HepG2 (cell line): ENCODE results near the gene LEMD2. TPM values are rescaled to one million over a fixed set of nuclear protein-coding genes. Genes with fewer than 3 reads are reported as not detected.

ENCODE experiments used
- ATAC-seq: fragments of 200-7000 bp; cut with Tn5 transposase; 3 replicates; pipeline ENCODE4 v1.9.1; 2020; ENCODE audit warnings: mild to moderate bottlenecking, moderate library complexity
- BruUV-seq: library from RNA; stranded (reverse); fragments of 400-500 nt; replicated peaks from 2 replicates; lab custom pipeline; 2021; lab: Mats Ljungman, UMichigan
- CTCF ChIA-PET: fragments of 300-600 bp; formaldehyde crosslinking; extraction: SDS; loops from one replicate; lab custom pipeline; 2021; ENCODE audit warnings: low total read pairs, inconsistent platforms, low intra/inter-chr PET ratio; lab: Yijun Ruan, JAX
- POLR2A ChIA-PET: fragments of 350-600 bp; sonication (Branson Sonifier 250); formaldehyde crosslinking; loops from one replicate; lab custom pipeline; 2020; ENCODE audit warnings: antibody characterized with exemption, inconsistent platforms; lab: Yijun Ruan, JAX
- DNase-seq: peaks from one replicate; pipeline ENCODE4 v3.0.0-alpha.2; 2015; ENCODE audit warnings: low spot score
- FAIRE-seq: peaks from 3 replicates; lab custom pipeline; 2011; peaks lifted over from hg19 to GRCh38; lab: Jason Lieb, UNC
- H2AFZ ChIP-seq: one replicate; pipeline ENCODE4 v1.6.1; 2011; ENCODE audit warnings: low read length, inconsistent platforms
- H3K27ac ChIP-seq: fragments of 300-600 bp; 3 replicates; pipeline ENCODE4 v1.8.0; 2011; ENCODE audit warnings: mixed run types, mild to moderate bottlenecking, mixed read lengths, low read length, inconsistent platforms; ENCODE audit not compliant: insufficient read depth; ENCODE audit errors: extremely low read length
- H3K27me3 ChIP-seq, 2 experiments: fragments of 200-600 bp in 1 of 2; 2 replicates in 1 of 2; 3 replicates in 1 of 2; pipeline versions ENCODE4 v1.6.0 to v1.8.0; 2011; ENCODE audit warnings: low read length in 2 of 2, mild to moderate bottlenecking in 2 of 2, moderate library complexity in 2 of 2, inconsistent platforms in 1 of 2; ENCODE audit not compliant: insufficient read depth in 2 of 2, control insufficient read depth in 1 of 2
- H3K36me3 ChIP-seq, 2 experiments: fragments of 200-600 bp in 1 of 2; replicated peaks in 1 of 2; 2 replicates in 1 of 2; 3 replicates in 1 of 2; pipeline versions ENCODE4 v1.5.1 to v1.8.0; 2011; ENCODE audit warnings: low read length in 2 of 2, inconsistent platforms in 1 of 2; ENCODE audit not compliant: insufficient read depth in 2 of 2, control insufficient read depth in 1 of 2
- H3K4me1 ChIP-seq: 2 replicates; pipeline ENCODE4 v1.5.1; 2012; ENCODE audit warnings: low read length, inconsistent platforms; ENCODE audit not compliant: insufficient read depth
- H3K4me2 ChIP-seq: 2 replicates; pipeline ENCODE4 v1.6.0; 2011; ENCODE audit warnings: low read depth, low read length, inconsistent platforms
- H3K4me3 ChIP-seq, 3 experiments: fragments of 200-600 bp in 1 of 3; sonication (generic), shearing (Covaris generic) in 1 of 3; replicated peaks in 1 of 3; 2 replicates each; pipeline ENCODE4 v1.5.1; 2011 to 2016; ENCODE audit warnings: low read length in 3 of 3, inconsistent platforms in 2 of 3, low read depth in 2 of 3, mild to moderate bottlenecking in 2 of 3, control low read depth in 1 of 3, mixed read lengths in 1 of 3; ENCODE audit not compliant: insufficient read depth in 1 of 3
- H3K79me2 ChIP-seq: one replicate; pipeline ENCODE4 v1.6.1; 2011; ENCODE audit warnings: low read length, inconsistent platforms; ENCODE audit not compliant: insufficient read depth
- H3K9ac ChIP-seq: 2 replicates; pipeline ENCODE4 v1.6.0; 2011; ENCODE audit warnings: mild to moderate bottlenecking, low read depth, low read length, inconsistent platforms; ENCODE audit not compliant: insufficient read depth
- H3K9me3 ChIP-seq: 2 replicates; pipeline ENCODE4 v1.5.1; 2012; ENCODE audit warnings: mild to moderate bottlenecking, low read length
- H4K20me1 ChIP-seq: 2 replicates; pipeline ENCODE4 v1.6.0; 2011; ENCODE audit warnings: inconsistent platforms, mild to moderate bottlenecking, low read length, moderate library complexity; ENCODE audit not compliant: insufficient read depth
- ATRX ChIP-seq: sonication (generic); formaldehyde crosslinking; IDR thresholded peaks from 2 replicates; pipeline ENCODE4 v1.4.0; 2020; ENCODE audit warnings: missing genetic modification reagents, borderline replicate concordance
- BORCS8-MEF2B ChIP-seq: sonication (generic); formaldehyde crosslinking; IDR thresholded peaks from 2 replicates; pipeline ENCODE4 v1.8.0; 2022; ENCODE audit warnings: mild to moderate bottlenecking, missing genetic modification reagents
- EEA1 ChIP-seq: sonication (generic); formaldehyde crosslinking; IDR thresholded peaks from 2 replicates; pipeline ENCODE4 v1.5.1; 2020; ENCODE audit warnings: mild to moderate bottlenecking, missing genetic modification reagents, borderline replicate concordance
- RELA ChIP-seq: sonication (generic); formaldehyde crosslinking; IDR thresholded peaks from 2 replicates; pipeline ENCODE4 v1.4.0; 2020; ENCODE audit warnings: missing genetic modification reagents
- SMARCC2 ChIP-seq: fragments of 450-650 bp; IDR thresholded peaks from 2 replicates; pipeline ENCODE4 v1.6.1; 2017; ENCODE audit warnings: antibody characterized with exemption, mild to moderate bottlenecking
- SMYD3 ChIP-seq: sonication (generic); formaldehyde crosslinking; IDR thresholded peaks from 2 replicates; pipeline ENCODE4 v1.8.1; 2023; ENCODE audit warnings: mild to moderate bottlenecking, missing genetic modification reagents
- XBP1 ChIP-seq: sonication (generic); formaldehyde crosslinking; IDR thresholded peaks from 2 replicates; pipeline ENCODE4 v1.5.0; 2020; ENCODE audit warnings: missing genetic modification reagents
- ZFY ChIP-seq: sonication (generic); formaldehyde crosslinking; IDR thresholded peaks from 2 replicates; pipeline ENCODE4 v1.4.0; 2020; ENCODE audit warnings: missing genetic modification reagents
- WGBS: methylation state at CpG from one replicate; pipeline ENCODE4 v1.1.6; 2017; ENCODE audit warnings: low lambda C conversion rate; 5-methylcytosine and 5-hydroxymethylcytosine counted together
- in situ Hi-C: cut with HindIII; loops from 2 replicates; pipeline ENCODE4 v1.10.0; 2017; ENCODE audit warnings: low pct_unique_long_range_greater_than_20kb; ENCODE audit not compliant: extremely low pct_ligation_motif_present
- intact Hi-C: fragments of 100-400 bp; cut with micrococcal nuclease; formaldehyde crosslinking; loops from one replicate; pipeline ENCODE4 v1.10.0; 2022; ENCODE audit not compliant: unreplicated experiment
- polyA plus RNA-seq, 8 experiments: library from polyadenylated mRNA; depleted of rRNA in 3 of 8; stranded (reverse) in 7 of 8; unstranded in 1 of 8; fragments of >200 nt; fragmentation: Illumina TruSeq in 4 of 8; extraction: Trizol in 4 of 8; gene quantifications; 2 replicates each; pipeline versions ENCODE4 v1.2.1 to v1.2.3, GENCODE V29; 2011 to 2016; ENCODE audit warnings: low read depth in 4 of 8, missing spikeins in 1 of 8, mixed read lengths in 1 of 8; ENCODE audit not compliant: insufficient read depth in 1 of 8
- total RNA-seq, 5 experiments: library from RNA; depleted of rRNA; stranded (reverse); fragments of >200 nt; fragmentation: Illumina TruSeq; extraction: Trizol; gene quantifications; 2 replicates each; pipeline ENCODE4 v1.2.3, GENCODE V29; 2016; ENCODE audit warnings: low read depth in 1 of 5
- TF ChIP-seq, protein P1 (sequence below), 2 experiments: sonication (generic) in 1 of 2; formaldehyde crosslinking in 1 of 2; IDR thresholded peaks; 2 replicates each; pipeline versions ENCODE4 v1.6.1 to v1.9.0; 2014 to 2022; ENCODE audit warnings: antibody characterized with exemption in 1 of 2, borderline replicate concordance in 1 of 2, inconsistent platforms in 1 of 2, low read depth in 1 of 2, missing genetic modification reagents in 1 of 2
- TF ChIP-seq, protein P2 (sequence below): sonication (generic); formaldehyde crosslinking; IDR thresholded peaks from 2 replicates; pipeline ENCODE4 v1.5.1; 2020; ENCODE audit warnings: mild to moderate bottlenecking, missing genetic modification reagents, moderate library complexity
- TF ChIP-seq, protein P3 (sequence below): sonication (generic); formaldehyde crosslinking; IDR thresholded peaks from 2 replicates; pipeline ENCODE4 v1.4.0; 2020; ENCODE audit warnings: missing genetic modification reagents, borderline replicate concordance

LEMD2 gene
- total and polyA plus RNA-seq, 2 of the 13 experiments (the other 11 are each of a cell fraction or from before 2014, with no cell fraction given): 45.2 to 62.9 TPM

DNA sequence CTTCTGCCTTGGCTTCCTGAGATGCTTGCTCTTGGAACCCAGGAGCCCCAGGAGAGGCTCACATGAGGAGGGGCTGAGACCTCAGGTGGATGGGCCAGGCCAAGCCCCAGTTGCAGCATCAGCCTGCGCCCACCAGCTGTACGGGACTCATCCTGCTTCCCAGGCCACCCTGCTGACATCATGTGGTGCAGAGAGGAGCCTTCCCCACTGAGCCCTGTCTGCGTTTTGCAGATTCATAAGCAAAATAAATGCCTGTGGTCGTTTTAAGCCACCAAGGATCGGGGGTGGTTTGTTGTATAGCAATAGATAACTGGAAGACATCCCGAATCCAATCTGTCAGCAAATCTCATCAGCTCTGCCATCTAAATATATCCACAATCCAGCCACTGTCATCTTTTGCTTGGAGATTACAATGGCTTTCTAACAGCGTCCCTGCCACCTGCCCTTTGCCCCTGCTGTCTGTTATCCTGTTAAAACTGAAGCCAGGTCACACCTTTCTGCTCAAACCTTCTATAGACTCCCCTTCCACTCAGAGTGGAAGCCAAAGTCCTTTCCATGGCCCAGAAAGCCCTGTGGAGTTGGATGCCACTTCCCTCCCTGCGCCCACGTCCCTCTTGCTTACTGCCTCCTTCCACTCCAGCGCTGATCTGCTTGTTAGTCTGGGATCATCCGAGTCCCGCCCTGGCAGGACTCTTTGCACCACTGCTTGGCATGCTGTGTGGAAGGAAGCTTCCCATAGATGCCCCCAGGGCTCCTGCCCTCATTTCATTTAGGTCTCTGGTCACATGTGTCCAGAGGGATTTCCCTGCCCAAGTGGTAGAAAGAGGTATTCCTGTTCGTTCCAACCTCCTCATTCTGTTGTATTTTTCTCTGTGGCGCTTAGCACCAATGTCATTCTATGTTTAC is 38.9 kb upstream of the LEMD2 start:
- ChIA-PET CTCF (no interaction called here), POLR2A (no interaction called here)
- Histone ChIP-seq H2AFZ (no peak overlapping the region), H3K4me3 (no peak overlapping the region), H3K27me3 (peaks cover 0 to 32% of the 10 kb centered on the region in 2 experiments; a peak in 3 of 5 replicates), H3K27ac (no peak overlapping the region), H3K36me3 (no peaks in the 10 kb centered on the region), H3K9ac (no peak overlapping the region), H3K4me1 (peaks cover 20% of the 10 kb centered on the region), H4K20me1 (no peaks in the 10 kb centered on the region), H3K9me3 (no peaks in the 10 kb centered on the region), H3K79me2 (no peaks in the 10 kb centered on the region), H3K4me2 (no peak overlapping the region)
- BruUV-seq: no TSS peak
- in situ Hi-C loops: no loop called here
- ATAC-seq (peak; percentile 16; the same call in 2 of the 3 replicates), DNase-seq (no peak), FAIRE-seq (peak; percentile 30)
- intact Hi-C loops: no loop called here
- 6% methylated on average over 13 of the region's 14 CpGs for WGBS
- TF ChIP-seq, protein P1, sequence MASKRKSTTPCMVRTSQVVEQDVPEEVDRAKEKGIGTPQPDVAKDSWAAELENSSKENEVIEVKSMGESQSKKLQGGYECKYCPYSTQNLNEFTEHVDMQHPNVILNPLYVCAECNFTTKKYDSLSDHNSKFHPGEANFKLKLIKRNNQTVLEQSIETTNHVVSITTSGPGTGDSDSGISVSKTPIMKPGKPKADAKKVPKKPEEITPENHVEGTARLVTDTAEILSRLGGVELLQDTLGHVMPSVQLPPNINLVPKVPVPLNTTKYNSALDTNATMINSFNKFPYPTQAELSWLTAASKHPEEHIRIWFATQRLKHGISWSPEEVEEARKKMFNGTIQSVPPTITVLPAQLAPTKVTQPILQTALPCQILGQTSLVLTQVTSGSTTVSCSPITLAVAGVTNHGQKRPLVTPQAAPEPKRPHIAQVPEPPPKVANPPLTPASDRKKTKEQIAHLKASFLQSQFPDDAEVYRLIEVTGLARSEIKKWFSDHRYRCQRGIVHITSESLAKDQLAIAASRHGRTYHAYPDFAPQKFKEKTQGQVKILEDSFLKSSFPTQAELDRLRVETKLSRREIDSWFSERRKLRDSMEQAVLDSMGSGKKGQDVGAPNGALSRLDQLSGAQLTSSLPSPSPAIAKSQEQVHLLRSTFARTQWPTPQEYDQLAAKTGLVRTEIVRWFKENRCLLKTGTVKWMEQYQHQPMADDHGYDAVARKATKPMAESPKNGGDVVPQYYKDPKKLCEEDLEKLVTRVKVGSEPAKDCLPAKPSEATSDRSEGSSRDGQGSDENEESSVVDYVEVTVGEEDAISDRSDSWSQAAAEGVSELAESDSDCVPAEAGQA (IDR thresholded peaks at IDR 0.05; ENCODE audit: low read depth): no peak
- TF ChIP-seq, protein P1 (CRISPR knock-in tag; IDR thresholded peaks at IDR 0.05; ENCODE audit: borderline replicate concordance): no peak
- TF ChIP-seq RELA (CRISPR knock-in tag): no peak
- no peak for TF ChIP-seq EEA1 (CRISPR knock-in tag)
- no peak for TF ChIP-seq XBP1 (CRISPR knock-in tag)
- TF ChIP-seq, protein P2, sequence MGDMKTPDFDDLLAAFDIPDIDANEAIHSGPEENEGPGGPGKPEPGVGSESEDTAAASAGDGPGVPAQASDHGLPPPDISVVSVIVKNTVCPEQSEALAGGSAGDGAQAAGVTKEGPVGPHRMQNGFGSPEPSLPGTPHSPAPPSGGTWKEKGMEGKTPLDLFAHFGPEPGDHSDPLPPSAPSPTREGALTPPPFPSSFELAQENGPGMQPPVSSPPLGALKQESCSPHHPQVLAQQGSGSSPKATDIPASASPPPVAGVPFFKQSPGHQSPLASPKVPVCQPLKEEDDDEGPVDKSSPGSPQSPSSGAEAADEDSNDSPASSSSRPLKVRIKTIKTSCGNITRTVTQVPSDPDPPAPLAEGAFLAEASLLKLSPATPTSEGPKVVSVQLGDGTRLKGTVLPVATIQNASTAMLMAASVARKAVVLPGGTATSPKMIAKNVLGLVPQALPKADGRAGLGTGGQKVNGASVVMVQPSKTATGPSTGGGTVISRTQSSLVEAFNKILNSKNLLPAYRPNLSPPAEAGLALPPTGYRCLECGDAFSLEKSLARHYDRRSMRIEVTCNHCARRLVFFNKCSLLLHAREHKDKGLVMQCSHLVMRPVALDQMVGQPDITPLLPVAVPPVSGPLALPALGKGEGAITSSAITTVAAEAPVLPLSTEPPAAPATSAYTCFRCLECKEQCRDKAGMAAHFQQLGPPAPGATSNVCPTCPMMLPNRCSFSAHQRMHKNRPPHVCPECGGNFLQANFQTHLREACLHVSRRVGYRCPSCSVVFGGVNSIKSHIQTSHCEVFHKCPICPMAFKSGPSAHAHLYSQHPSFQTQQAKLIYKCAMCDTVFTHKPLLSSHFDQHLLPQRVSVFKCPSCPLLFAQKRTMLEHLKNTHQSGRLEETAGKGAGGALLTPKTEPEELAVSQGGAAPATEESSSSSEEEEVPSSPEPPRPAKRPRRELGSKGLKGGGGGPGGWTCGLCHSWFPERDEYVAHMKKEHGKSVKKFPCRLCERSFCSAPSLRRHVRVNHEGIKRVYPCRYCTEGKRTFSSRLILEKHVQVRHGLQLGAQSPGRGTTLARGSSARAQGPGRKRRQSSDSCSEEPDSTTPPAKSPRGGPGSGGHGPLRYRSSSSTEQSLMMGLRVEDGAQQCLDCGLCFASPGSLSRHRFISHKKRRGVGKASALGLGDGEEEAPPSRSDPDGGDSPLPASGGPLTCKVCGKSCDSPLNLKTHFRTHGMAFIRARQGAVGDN: no peak
- TF ChIP-seq ATRX (CRISPR knock-in tag): no peak
- TF ChIP-seq, protein P3, sequence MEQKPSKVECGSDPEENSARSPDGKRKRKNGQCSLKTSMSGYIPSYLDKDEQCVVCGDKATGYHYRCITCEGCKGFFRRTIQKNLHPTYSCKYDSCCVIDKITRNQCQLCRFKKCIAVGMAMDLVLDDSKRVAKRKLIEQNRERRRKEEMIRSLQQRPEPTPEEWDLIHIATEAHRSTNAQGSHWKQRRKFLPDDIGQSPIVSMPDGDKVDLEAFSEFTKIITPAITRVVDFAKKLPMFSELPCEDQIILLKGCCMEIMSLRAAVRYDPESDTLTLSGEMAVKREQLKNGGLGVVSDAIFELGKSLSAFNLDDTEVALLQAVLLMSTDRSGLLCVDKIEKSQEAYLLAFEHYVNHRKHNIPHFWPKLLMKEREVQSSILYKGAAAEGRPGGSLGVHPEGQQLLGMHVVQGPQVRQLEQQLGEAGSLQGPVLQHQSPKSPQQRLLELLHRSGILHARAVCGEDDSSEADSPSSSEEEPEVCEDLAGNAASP (CRISPR knock-in tag): no peak
- TF ChIP-seq SMYD3 (CRISPR knock-in tag): no peak
- no peak for TF ChIP-seq BORCS8-MEF2B (CRISPR knock-in tag)
- no peak for TF ChIP-seq SMARCC2
- no peak for TF ChIP-seq ZFY (CRISPR knock-in tag)
